Brain microvascular endothelial cell (primary cell): Measurements from ENCODE around the gene WDR90.

ENCODE experiments used
- DNase-seq: peaks from one replicate; pipeline ENCODE4 v3.0.0-alpha.2; 2020
- H3K27ac ChIP-seq: fragments of 250-450 bp; sonication (Bioruptor Pico); 2 replicates; pipeline ENCODE4 v1.5.1; 2020; ENCODE audit warnings: mild to moderate bottlenecking, moderate library complexity
- H3K27me3 ChIP-seq: fragments of 250-450 bp; sonication (Bioruptor Pico); replicated peaks from 2 replicates; pipeline ENCODE4 v1.5.1; 2020; ENCODE audit warnings: mild to moderate bottlenecking
- H3K36me3 ChIP-seq: fragments of 250-450 bp; sonication (Bioruptor Pico); replicated peaks from 2 replicates; pipeline ENCODE4 v1.5.1; 2020; ENCODE audit warnings: mild to moderate bottlenecking
- H3K4me3 ChIP-seq: 2 replicates; pipeline ENCODE4 v1.5.1; 2011; ENCODE audit warnings: low read depth, mild to moderate bottlenecking, control low read depth, low read length, moderate library complexity
- CTCF ChIP-seq: IDR thresholded peaks from 2 replicates; pipeline ENCODE4 v1.5.1; 2011; ENCODE audit warnings: low read depth, mild to moderate bottlenecking, moderate library complexity, low read length, control low read depth, inconsistent platforms; ENCODE audit errors: missing control alignments
- in situ Hi-C: cut with HindIII; loops from 2 replicates; pipeline ENCODE4 v1.10.0; 2017; ENCODE audit warnings: low sequenced_read_pairs, low pct_ligation_motif_present

The WDR90 gene

GRCh38 chr16:628321-629061 is 20.7 kb upstream of the WDR90 start:
- Histone ChIP-seq H3K4me3 (no peak overlapping the region), H3K27ac (no peak overlapping the region), H3K36me3 (peaks cover 10% of the 10 kb centered on the region), H3K27me3 (no peaks in the 10 kb centered on the region)
- TF ChIP-seq CTCF: no peak
- no peak for DNase-seq
- in situ Hi-C loops: no loop called here

GRCh38 chr16:629185-629832 is 19.9 kb upstream of the WDR90 start:
- H3K27ac ChIP-seq: no peak overlapping the region
- no peak for TF ChIP-seq CTCF
- H3K36me3 ChIP-seq: peaks cover 16% of the 10 kb centered on the region
- H3K27me3 ChIP-seq: no peaks in the 10 kb centered on the region
- no peak for DNase-seq
- in situ Hi-C loops: no loop called here
- no peak overlapping the region for H3K4me3 ChIP-seq

GRCh38 chr16:629833-630248 is 19.3 kb upstream of the WDR90 start:
- H3K27ac ChIP-seq: no peak overlapping the region

DNA sequence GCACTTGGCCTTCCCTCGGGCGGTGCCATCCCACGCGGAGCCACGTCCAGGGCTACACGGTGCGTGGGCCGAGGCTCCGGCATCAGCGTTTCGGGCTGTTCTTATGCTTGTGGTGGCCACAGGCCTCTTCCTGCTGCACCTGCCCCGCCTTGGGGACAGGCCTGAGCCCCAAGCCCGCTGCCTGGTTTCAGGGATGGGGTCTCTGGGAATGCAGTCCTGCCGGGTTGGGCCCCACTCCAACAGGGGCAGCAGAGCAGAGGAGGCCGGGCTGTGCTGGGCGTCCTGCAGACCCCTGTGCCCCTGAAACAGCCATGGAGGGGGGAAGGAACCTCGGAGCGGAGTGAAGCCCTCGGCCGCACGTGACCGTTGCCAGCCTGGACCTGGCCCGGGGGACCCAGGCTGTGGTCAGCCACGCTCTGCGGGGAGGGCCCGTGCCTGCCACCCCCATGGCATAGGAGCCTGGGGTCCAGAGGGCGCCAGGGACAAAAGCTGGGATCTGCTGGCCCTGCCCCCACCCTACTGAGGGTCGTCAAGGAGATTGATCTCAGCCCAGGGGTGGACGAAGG is 18.8 kb upstream of the WDR90 start:
- in situ Hi-C loops: no loop called here
- peaks cover 16% of the 10 kb centered on the region for H3K36me3 ChIP-seq
- TF ChIP-seq CTCF: no peak

More at GRCh38 chr16:629833-630248, 19.3 kb upstream of the WDR90 start:
- Histone ChIP-seq H3K27me3 (no peaks in the 10 kb centered on the region), H3K4me3 (no peak overlapping the region), H3K36me3 (peaks cover 16% of the 10 kb centered on the region)
- TF ChIP-seq CTCF: no peak
- no peak for DNase-seq
- in situ Hi-C loops: no loop called here

GRCh38 chr16:630815-631405 is 18.3 kb upstream of the WDR90 start, which contains the start of gene WFIKKN1:
TSS of gene WFIKKN1 (plus strand) at chr16:630985. CDS start at chr16:631254, 269 bp downstream.
- no peaks in the 10 kb centered on the region for H3K27me3 ChIP-seq
- no peak for DNase-seq
- no peak within 1 kb of the TSS for H3K4me3 ChIP-seq
- in situ Hi-C loops: no loop called here
- TF ChIP-seq CTCF: no peak
- no peak within 1 kb of the TSS for H3K27ac ChIP-seq
- peaks cover 12% of the 10 kb centered on the region for H3K36me3 ChIP-seq

More for the DNA sequence above, 18.8 kb upstream of the WDR90 start:
- Histone ChIP-seq H3K27me3 (no peaks in the 10 kb centered on the region), H3K4me3 (no peak overlapping the region), H3K27ac (no peak overlapping the region)
- DNase-seq: no peak
